H1 (cell line): ENCODE measurements around the gene AGBL5. TPM values are rescaled to one million over a fixed set of nuclear protein-coding genes. Genes with fewer than 3 reads are reported as not detected.

ENCODE experiments used
- CTCF ChIA-PET: fragments of 300-600 bp; sonication (Branson Sonifier 250); formaldehyde crosslinking; loops from one replicate; lab custom pipeline; 2021; ENCODE audit not compliant: partially characterized antibody; lab: Charles Lee
- POLR2A ChIA-PET: fragments of 300-600 bp; sonication (Branson Sonifier 250); formaldehyde crosslinking; loops from one replicate; lab custom pipeline; 2021; ENCODE audit warnings: inconsistent platforms; ENCODE audit not compliant: partially characterized antibody; lab: Charles Lee
- DNase-seq, 2 experiments: peaks; one replicate each; pipeline versions ENCODE4 v3.0.0 to v3.0.0-alpha.2; 2010 to 2022; ENCODE audit warnings: low spot score in 2 of 2, low read depth in 1 of 2, mixed read lengths in 1 of 2
- FAIRE-seq: peaks from 2 replicates; lab custom pipeline; 2011; peaks lifted over from hg19 to GRCh38; lab: Jason Lieb, UNC
- H2AFZ ChIP-seq: 2 replicates; pipeline ENCODE4 v1.8.1; 2012; ENCODE audit warnings: low read length, inconsistent platforms
- H2AK5ac ChIP-seq: 2 replicates; pipeline ENCODE4 v1.6.1; 2013; ENCODE audit warnings: low read depth, low read length
- H2BK120ac ChIP-seq: replicated peaks from 2 replicates; pipeline ENCODE3; 2013; ENCODE audit warnings: low read depth, low read length, inconsistent platforms
- H2BK12ac ChIP-seq: 2 replicates; pipeline ENCODE4 v1.6.1; 2013; ENCODE audit warnings: low read depth, low read length
- H2BK15ac ChIP-seq: 2 replicates; pipeline ENCODE4 v1.6.1; 2013; ENCODE audit warnings: low read length
- H2BK20ac ChIP-seq: 2 replicates; pipeline ENCODE4 v1.6.1; 2013; ENCODE audit warnings: low read length
- H2BK5ac ChIP-seq: 2 replicates; pipeline ENCODE4 v1.6.1; 2013; ENCODE audit warnings: low read depth, low read length
- H3K14ac ChIP-seq: 2 replicates; pipeline ENCODE4 v1.6.1; 2013; ENCODE audit warnings: inconsistent platforms; ENCODE audit not compliant: insufficient read length
- H3K18ac ChIP-seq: 2 replicates; pipeline ENCODE4 v1.6.1; 2013; ENCODE audit warnings: low read length; ENCODE audit errors: extremely low read depth
- H3K23ac ChIP-seq: 2 replicates; pipeline ENCODE4 v1.6.1; 2013; ENCODE audit warnings: inconsistent platforms; ENCODE audit not compliant: insufficient read length
- H3K23me2 ChIP-seq: 2 replicates; pipeline ENCODE4 v1.6.1; 2013; ENCODE audit warnings: low read depth, low read length
- H3K27ac ChIP-seq: 2 replicates; pipeline ENCODE4 v1.6.1; 2011; ENCODE audit warnings: low read depth, low read length, inconsistent platforms
- H3K27me3 ChIP-seq, 4 experiments: replicated peaks in 1 of 4; 1 replicate in 1 of 4; 2 replicates in 3 of 4; pipeline versions ENCODE4 v1.6.1 to v1.8.1; 2011 to 2013; ENCODE audit warnings: low read length in 3 of 4, mild to moderate bottlenecking in 3 of 4, inconsistent platforms in 2 of 4, mixed read lengths in 2 of 4, moderate library complexity in 1 of 4; ENCODE audit not compliant: control insufficient read depth in 3 of 4, insufficient read depth in 3 of 4; ENCODE audit errors: extremely low read depth in 1 of 4
- H3K36me3 ChIP-seq, 4 experiments: 2 replicates each; pipeline versions ENCODE4 v1.6.1 to v1.8.1; 2011 to 2013; ENCODE audit warnings: mild to moderate bottlenecking in 4 of 4, low read length in 3 of 4, moderate library complexity in 2 of 4, control low read depth in 1 of 4, inconsistent platforms in 1 of 4; ENCODE audit not compliant: insufficient read depth in 4 of 4, control insufficient read depth in 2 of 4
- H3K4ac ChIP-seq: replicated peaks from 2 replicates; pipeline ENCODE3; 2013; ENCODE audit warnings: low read length, low read depth, mixed read lengths, inconsistent platforms; ENCODE audit not compliant: insufficient read length
- H3K4me1 ChIP-seq, 4 experiments: replicated peaks in 1 of 4; 1 replicate in 1 of 4; 2 replicates in 3 of 4; pipeline versions ENCODE4 v1.6.1 to v1.8.1; 2011 to 2013; ENCODE audit warnings: low read length in 3 of 4, inconsistent platforms in 2 of 4, mixed read lengths in 1 of 4; ENCODE audit not compliant: insufficient read depth in 4 of 4, control insufficient read depth in 3 of 4
- H3K4me2 ChIP-seq, 2 experiments: 2 replicates each; pipeline versions ENCODE4 v1.6.1 to v1.8.1; 2011 to 2013; ENCODE audit warnings: low read depth in 2 of 2, low read length in 2 of 2, control low read depth in 1 of 2, inconsistent platforms in 1 of 2, mild to moderate bottlenecking in 1 of 2; ENCODE audit not compliant: insufficient read depth in 1 of 2
- H3K4me3 ChIP-seq, 4 experiments: fragments of 200-600, 300-600 bp in 1 of 4; sonication (generic), shearing (Covaris generic), sonication (Bioruptor Twin) in 1 of 4; 2 replicates each; pipeline versions ENCODE4 v1.5.1 to v1.8.1; 2011 to 2016; ENCODE audit warnings: low read length in 4 of 4, low read depth in 3 of 4, control low read depth in 2 of 4, inconsistent platforms in 2 of 4, mild to moderate bottlenecking in 2 of 4, mixed read lengths in 1 of 4, moderate library complexity in 1 of 4; ENCODE audit not compliant: insufficient read depth in 2 of 4; ENCODE audit errors: extremely low read depth in 1 of 4
- H3K56ac ChIP-seq: replicated peaks from 2 replicates; pipeline ENCODE3; 2013; ENCODE audit warnings: low read depth, mild to moderate bottlenecking, mixed read lengths, low read length, inconsistent platforms; ENCODE audit not compliant: insufficient read length
- H3K79me1 ChIP-seq: 2 replicates; pipeline ENCODE4 v1.6.1; 2013; ENCODE audit warnings: low read depth, low read length, control low read depth
- H3K79me2 ChIP-seq, 2 experiments: 2 replicates each; pipeline versions ENCODE4 v1.6.1 to v1.8.1; 2012 to 2013; ENCODE audit warnings: low read length in 2 of 2, mild to moderate bottlenecking in 2 of 2, inconsistent platforms in 1 of 2; ENCODE audit not compliant: insufficient read depth in 2 of 2, control insufficient read depth in 1 of 2
- H3K9ac ChIP-seq, 4 experiments: replicated peaks in 1 of 4; 1 replicate in 1 of 4; 2 replicates in 3 of 4; pipeline versions ENCODE4 v1.6.1 to v1.8.1; 2011 to 2013; ENCODE audit warnings: low read depth in 3 of 4, low read length in 3 of 4, control low read depth in 2 of 4, mild to moderate bottlenecking in 2 of 4, moderate library complexity in 2 of 4, inconsistent platforms in 1 of 4; ENCODE audit errors: extremely low read depth in 1 of 4
- H3K9me3 ChIP-seq, 2 experiments: 2 replicates each; pipeline versions ENCODE4 v1.6.1 to v1.8.1; 2012 to 2013; ENCODE audit warnings: mild to moderate bottlenecking in 2 of 2, moderate library complexity in 2 of 2, control low read depth in 1 of 2, inconsistent platforms in 1 of 2, low read depth in 1 of 2, low read length in 1 of 2, mixed read lengths in 1 of 2; ENCODE audit not compliant: insufficient read depth in 2 of 2
- H4K20me1 ChIP-seq, 2 experiments: replicated peaks in 1 of 2; 2 replicates each; pipeline versions ENCODE3 to v1.8.1; 2011 to 2013; ENCODE audit warnings: inconsistent platforms in 2 of 2, low read length in 2 of 2, mild to moderate bottlenecking in 1 of 2; ENCODE audit not compliant: insufficient read depth in 2 of 2, control insufficient read depth in 1 of 2
- H4K5ac ChIP-seq: 2 replicates; pipeline ENCODE4 v1.6.1; 2013; ENCODE audit warnings: low read length, low read depth, mixed read lengths, inconsistent platforms; ENCODE audit not compliant: insufficient read length
- H4K8ac ChIP-seq: 2 replicates; pipeline ENCODE4 v1.8.0; 2013; ENCODE audit warnings: mild to moderate bottlenecking, moderate library complexity, low read length, inconsistent platforms; ENCODE audit not compliant: insufficient read depth; ENCODE audit errors: extremely low read depth
- H4K91ac ChIP-seq: replicated peaks from 2 replicates; pipeline ENCODE3; 2013; ENCODE audit warnings: low read length, mixed read lengths, inconsistent platforms; ENCODE audit not compliant: insufficient read length
- HDAC2 ChIP-seq, 2 experiments: fragments of 300-600 bp in 1 of 2; sonication (generic) in 1 of 2; IDR thresholded peaks; 2 replicates each; pipeline ENCODE4 v1.6.1; 2011 to 2012; ENCODE audit warnings: low read depth in 2 of 2, low read length in 2 of 2, mild to moderate bottlenecking in 2 of 2, moderate library complexity in 2 of 2, borderline replicate concordance in 1 of 2, inconsistent platforms in 1 of 2
- WGBS, 2 experiments: shearing (Covaris generic) in 1 of 2; methylation state at CpG; one replicate each; pipeline versions ENCODE4 v1.1.6 to v1.1.7; 2013 to 2015; ENCODE audit warnings: low lambda C conversion rate in 2 of 2, mixed read lengths in 2 of 2, inconsistent platforms in 1 of 2, low coverage in 1 of 2, missing lambda C conversion rate in 1 of 2; ENCODE audit not compliant: insufficient replicate concordance in 2 of 2, insufficient coverage in 1 of 2, insufficient read length in 1 of 2; ENCODE audit errors: extremely low coverage in 1 of 2, missing lambda C conversion rate in 1 of 2; 5-methylcytosine and 5-hydroxymethylcytosine counted together
- polyA plus RNA-seq, 7 experiments: library from polyadenylated mRNA; depleted of rRNA in 3 of 7; stranded (reverse) in 5 of 7; unstranded in 2 of 7; fragments of >200 nt in 5 of 7; fragments of 200-250 nt in 2 of 7; gene quantifications; 1 replicate in 5 of 7; 2 replicates in 1 of 7; 4 replicates in 1 of 7; pipeline versions ENCODE4 v1.2.1 to v1.2.3, GENCODE V29; 2011 to 2013; ENCODE audit warnings: missing spikeins in 2 of 7, mixed read lengths in 2 of 7
- total RNA-seq: library from RNA; stranded (reverse); fragmentation: NEBNext Ultra II Directional; extraction: Animal tissue kit (Norgen Biotek cat#: 25700); gene quantifications from 2 replicates; pipeline ENCODE4 v1.2.1, GENCODE V29; 2021
- TF ChIP-seq, protein P1 (sequence below): IDR thresholded peaks from 2 replicates; pipeline ENCODE4 v1.6.1; 2011; ENCODE audit warnings: low read depth, mild to moderate bottlenecking, low read length; ENCODE audit not compliant: insufficient read depth

AGBL5 gene
- total and polyA plus RNA-seq, 2 of the 8 experiments (the other 6 are each of a cell fraction or from before 2014, with no cell fraction given) = 45.4 to 62.0 TPM

DNA sequence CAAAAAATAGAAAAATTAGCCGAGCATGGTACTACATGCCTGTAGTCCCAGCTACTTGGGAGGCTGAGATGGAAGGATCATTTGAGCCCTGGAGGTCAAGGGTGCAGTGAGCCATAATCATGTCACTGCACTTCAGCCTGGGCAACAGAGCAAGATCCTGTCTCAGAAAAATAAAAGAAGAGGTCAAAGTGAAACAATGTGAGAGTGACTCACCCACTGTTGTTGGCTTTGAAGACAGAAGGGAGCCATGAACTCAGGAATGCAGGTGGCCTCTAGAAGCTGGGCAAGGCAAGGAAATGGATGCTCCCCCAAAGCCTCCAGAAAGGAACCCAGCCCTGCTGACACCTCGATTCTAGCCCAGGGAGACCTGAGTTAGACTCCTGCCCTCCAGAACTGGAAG is 22.4 kb upstream of the AGBL5 start:
- H3K56ac ChIP-seq = no peak overlapping the region
- no peak overlapping the region for H3K4me3 ChIP-seq
- WGBS, 2 experiments = 90% methylated on average over 2 of the region's 2 CpGs; no CpG with 5 or more reads in 1 of the 2 experiments
- no peak overlapping the region for H3K27ac ChIP-seq
- no peak for FAIRE-seq
- H4K5ac ChIP-seq = no peak overlapping the region
- H4K8ac ChIP-seq = no peak overlapping the region
- no peak overlapping the region for H2BK5ac ChIP-seq
- H3K79me1 ChIP-seq = peaks cover 2% of the 10 kb centered on the region; the same call in 1 of the 2 replicates
- H3K27me3 ChIP-seq = no peaks in the 10 kb centered on the region
- no peak overlapping the region for H2BK12ac ChIP-seq
- no peaks in the 10 kb centered on the region for H3K9me3 ChIP-seq
- no peak overlapping the region for H3K4me2 ChIP-seq
- H3K18ac ChIP-seq = no peak overlapping the region
- H4K91ac ChIP-seq = no peak overlapping the region
- H2BK15ac ChIP-seq = no peak overlapping the region
- H3K36me3 ChIP-seq = peaks cover 0 to 6% (median 3%) of the 10 kb centered on the region in 4 experiments; a peak in 3 of 8 replicates
- H3K79me2 ChIP-seq = peaks cover 0 to 9% of the 10 kb centered on the region in 2 experiments; a peak in 1 of 4 replicates
- peaks cover 0 to 6% (median under 1%) of the 10 kb centered on the region in 4 experiments; a peak in 3 of 7 replicates for H3K4me1 ChIP-seq
- no peak overlapping the region for H3K23ac ChIP-seq
- H2AK5ac ChIP-seq = no peak overlapping the region
- H4K20me1 ChIP-seq = peaks cover 0 to 4% of the 10 kb centered on the region in 2 experiments
- H3K4ac ChIP-seq = no peak overlapping the region
- DNase-seq = no peak
- TF ChIP-seq, protein P1, sequence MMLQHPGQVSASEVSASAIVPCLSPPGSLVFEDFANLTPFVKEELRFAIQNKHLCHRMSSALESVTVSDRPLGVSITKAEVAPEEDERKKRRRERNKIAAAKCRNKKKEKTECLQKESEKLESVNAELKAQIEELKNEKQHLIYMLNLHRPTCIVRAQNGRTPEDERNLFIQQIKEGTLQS = no peak
- no peak for TF ChIP-seq HDAC2 (IDR thresholded peaks at IDR 0.05; ENCODE audit: borderline replicate concordance in 1 of 2, low read depth in 2 of 2, low read length in 2 of 2)
- H2BK120ac ChIP-seq = no peak overlapping the region
- ChIA-PET CTCF (interaction anchor here (0.7 to 0.9 kb wide), 2 partner anchors 12 to 33 kb away, joined by 3 to 4 read pairs; no protein-coding TSS in a partner anchor), POLR2A (interaction anchor here (2.4 kb wide), 2 partner anchors 11 to 22 kb away, joined by 5 to 7 read pairs; partner anchors contain the start of gene AGBL5)
- no peak overlapping the region for H3K14ac ChIP-seq
- H3K23me2 ChIP-seq = peaks cover 4% of the 10 kb centered on the region
- H2AFZ ChIP-seq = no peak overlapping the region
- no peak overlapping the region for H3K9ac ChIP-seq
- H2BK20ac ChIP-seq = no peak overlapping the region
